Stimulated activated naive CD8-positive, alpha-beta T cell treated with anti-CD3 and anti-CD28 coated beads, Interleukin-15, Interleukin-2, amounts not matched to agents 100 ng/mL and 50 ng/mL, for 24 hours (primary cell): Measurements from ENCODE around the gene CLCA4.
"Not testable (repeated sequence)": the region's sequence is repeated elsewhere in the genome, so short reads cannot be mapped to it uniquely, and the experiment has no call there.

Experiments used
- H3K27ac Mint-ChIP-seq: one replicate; pipeline ENCODE4 v1.8.0; 2021; ENCODE audit warnings: mild to moderate bottlenecking, mixed read lengths
- H3K27me3 Mint-ChIP-seq: one replicate; pipeline ENCODE4 v1.8.0; 2021; ENCODE audit warnings: mixed read lengths
- H3K36me3 Mint-ChIP-seq: one replicate; pipeline ENCODE4 v1.8.0; 2021; ENCODE audit warnings: low read depth, mixed read lengths
- H3K4me1 Mint-ChIP-seq: one replicate; pipeline ENCODE4 v1.8.0; 2021; ENCODE audit warnings: low read depth, mixed read lengths
- H3K4me3 Mint-ChIP-seq: one replicate; pipeline ENCODE4 v1.8.0; 2021; ENCODE audit warnings: mild to moderate bottlenecking, mixed read lengths
- H3K9me3 Mint-ChIP-seq: one replicate; pipeline ENCODE4 v1.8.0; 2021; ENCODE audit warnings: mixed read lengths

CLCA4 gene

DNA sequence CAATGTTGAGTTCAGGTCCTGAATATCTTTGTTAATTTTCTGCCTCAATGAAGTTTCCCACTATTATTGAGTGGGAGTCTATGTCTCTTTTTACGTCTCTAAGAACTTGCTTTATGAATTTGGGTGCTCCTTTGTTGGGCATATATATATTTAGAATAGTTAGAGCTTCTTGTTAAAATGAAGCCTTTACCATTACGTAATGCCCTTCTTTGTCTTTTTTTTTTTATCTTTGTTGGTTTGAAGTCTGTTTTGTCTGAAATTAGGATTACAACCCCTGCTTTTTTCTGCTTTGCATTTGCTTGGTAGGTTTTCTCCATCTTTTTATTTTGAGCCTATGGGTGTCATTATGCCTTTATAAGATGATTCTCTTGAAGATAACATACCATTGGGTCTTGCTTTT is 10.9 kb downstream of the CLCA4 start:
- no peaks in the 10 kb centered on the region for H3K36me3 Mint-ChIP-seq
- no peak overlapping the region for H3K4me3 Mint-ChIP-seq
- H3K27ac Mint-ChIP-seq, result no peak overlapping the region
- H3K4me1 Mint-ChIP-seq, result no peaks in the 10 kb centered on the region
- peaks cover 19% of the 10 kb centered on the region for H3K9me3 Mint-ChIP-seq
- peaks cover 17% of the 10 kb centered on the region for H3K27me3 Mint-ChIP-seq

DNA sequence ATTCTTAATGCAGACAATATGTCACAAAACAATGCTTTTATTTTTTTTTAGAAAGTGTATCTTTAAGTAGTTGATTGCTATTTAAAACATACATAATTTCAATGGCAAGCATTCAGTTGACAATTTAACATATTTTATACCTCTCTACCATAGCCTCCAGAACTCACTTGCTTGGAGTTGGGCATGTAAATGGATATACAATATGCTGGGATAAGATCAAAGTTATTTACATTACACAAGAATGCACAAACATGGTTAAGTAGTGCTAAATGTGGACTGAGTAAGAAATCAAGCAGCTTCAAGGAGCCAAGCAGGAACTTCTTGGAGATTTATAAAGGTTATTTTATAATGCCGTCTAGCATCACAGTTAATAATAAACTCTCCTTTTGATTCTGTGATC is 17.0 kb downstream of the CLCA4 start:
- Mint-ChIP-seq H3K27ac (no peak overlapping the region), H3K9me3 (peaks cover 2% of the 10 kb centered on the region), H3K4me1 (no peaks in the 10 kb centered on the region), H3K27me3 (peaks cover 21% of the 10 kb centered on the region), H3K36me3 (no peaks in the 10 kb centered on the region), H3K4me3 (no peak overlapping the region)

DNA sequence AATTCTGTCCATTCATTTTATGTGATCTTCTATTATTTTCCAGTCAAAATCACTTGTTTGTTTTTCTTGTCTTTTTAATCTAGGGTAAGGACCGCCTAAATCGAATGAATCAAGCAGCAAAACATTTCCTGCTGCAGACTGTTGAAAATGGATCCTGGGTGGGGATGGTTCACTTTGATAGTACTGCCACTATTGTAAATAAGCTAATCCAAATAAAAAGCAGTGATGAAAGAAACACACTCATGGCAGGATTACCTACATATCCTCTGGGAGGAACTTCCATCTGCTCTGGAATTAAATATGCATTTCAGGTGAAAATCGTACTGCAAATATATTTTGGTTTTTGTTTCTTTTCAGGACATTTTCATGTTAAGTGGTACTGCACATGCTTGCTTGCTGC is 20.5 kb downstream of the CLCA4 start:
- H3K4me3 Mint-ChIP-seq, result no peak overlapping the region
- peaks cover 20% of the 10 kb centered on the region for H3K27me3 Mint-ChIP-seq
- H3K9me3 Mint-ChIP-seq, result no peaks in the 10 kb centered on the region
- H3K27ac Mint-ChIP-seq, result no peak overlapping the region
- no peaks in the 10 kb centered on the region for H3K36me3 Mint-ChIP-seq
- no peaks in the 10 kb centered on the region for H3K4me1 Mint-ChIP-seq

DNA sequence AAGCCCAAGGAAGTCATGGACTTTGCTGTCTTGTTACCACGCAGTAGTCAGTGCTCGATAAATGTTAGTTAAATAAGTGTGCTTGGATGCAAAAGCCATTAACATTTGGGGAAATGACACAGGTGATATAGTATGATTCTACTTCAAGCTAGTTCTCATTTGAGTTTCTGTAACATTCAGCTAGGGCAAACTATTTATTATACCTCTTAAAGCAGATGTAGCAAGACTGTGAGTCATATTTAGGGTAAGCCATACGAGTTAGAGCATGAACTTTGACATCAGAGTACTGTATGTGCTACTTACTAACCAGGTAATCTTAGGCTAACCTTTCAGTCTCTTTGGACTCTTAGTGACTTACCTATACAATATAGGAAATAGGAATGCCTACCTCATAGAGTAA is 21.0 kb downstream of the CLCA4 start:
- Mint-ChIP-seq H3K27me3 (peaks cover 21% of the 10 kb centered on the region), H3K4me3 (no peak overlapping the region), H3K36me3 (no peaks in the 10 kb centered on the region), H3K9me3 (no peaks in the 10 kb centered on the region), H3K27ac (no peak overlapping the region), H3K4me1 (no peaks in the 10 kb centered on the region)

GRCh38 chr1:86573763-86574484 is 27.0 kb downstream of the CLCA4 start:
- Mint-ChIP-seq H3K27ac (no peak overlapping the region), H3K4me3 (no peak overlapping the region), H3K9me3 (no peaks in the 10 kb centered on the region), H3K4me1 (no peaks in the 10 kb centered on the region), H3K27me3 (peaks cover 28% of the 10 kb centered on the region), H3K36me3 (no peaks in the 10 kb centered on the region)

DNA sequence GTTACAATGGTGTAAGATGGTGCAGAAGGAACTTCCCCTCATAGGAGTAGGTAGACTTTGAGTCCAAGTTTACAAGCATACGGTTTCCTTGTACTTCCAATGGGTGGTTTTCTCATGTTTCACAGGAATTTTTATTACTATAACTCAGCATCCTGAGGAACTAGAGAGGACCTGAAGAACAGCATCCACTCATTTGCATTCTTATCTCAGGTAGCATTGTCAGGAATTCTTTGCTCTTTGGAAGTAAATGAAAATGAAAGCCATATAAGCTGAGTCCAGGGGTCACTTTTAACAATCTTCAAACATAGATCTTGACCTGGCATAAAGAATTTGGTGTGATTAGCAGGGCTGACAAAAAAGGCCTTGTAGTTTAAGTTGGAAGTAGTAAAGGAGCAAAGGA is 34.4 kb downstream of the CLCA4 start:
- Mint-ChIP-seq H3K4me1 (no peaks in the 10 kb centered on the region), H3K27me3 (peaks cover 5% of the 10 kb centered on the region), H3K27ac (no peak overlapping the region), H3K9me3 (no peaks in the 10 kb centered on the region), H3K4me3 (no peak overlapping the region), H3K36me3 (no peaks in the 10 kb centered on the region)

GRCh38 chr1:86582161-86582560 is 35.3 kb downstream of the CLCA4 start:
- H3K4me3 Mint-ChIP-seq, result no peak overlapping the region
- H3K27ac Mint-ChIP-seq, result no peak overlapping the region
- H3K9me3 Mint-ChIP-seq, result no peaks in the 10 kb centered on the region
- no peaks in the 10 kb centered on the region for H3K36me3 Mint-ChIP-seq
- H3K4me1 Mint-ChIP-seq, result no peaks in the 10 kb centered on the region
- H3K27me3 Mint-ChIP-seq, result no peaks in the 10 kb centered on the region

DNA sequence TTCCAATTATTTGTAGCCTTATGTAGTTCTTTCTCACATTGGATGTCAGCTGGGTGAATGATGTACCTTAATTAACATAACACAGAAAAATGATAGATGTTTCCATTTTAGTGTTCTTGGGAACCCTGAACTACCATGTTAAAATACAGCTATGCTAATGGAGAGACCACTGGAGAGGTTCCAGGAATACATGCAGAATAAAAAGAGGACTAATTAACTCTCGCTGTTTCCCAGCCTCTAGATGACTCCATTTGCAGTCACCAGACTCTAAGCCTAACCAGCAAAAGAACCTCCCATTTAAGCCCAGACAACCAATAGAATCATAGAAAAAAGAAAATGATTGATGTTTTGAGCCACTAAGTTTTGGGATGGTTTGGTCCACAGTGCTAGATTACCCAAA is 36.2 kb downstream of the CLCA4 start:
- Mint-ChIP-seq H3K27me3 (peaks cover 5% of the 10 kb centered on the region), H3K9me3 (no peaks in the 10 kb centered on the region), H3K4me3 (no peak overlapping the region), H3K36me3 (no peaks in the 10 kb centered on the region), H3K4me1 (no peaks in the 10 kb centered on the region), H3K27ac (no peak overlapping the region)

DNA sequence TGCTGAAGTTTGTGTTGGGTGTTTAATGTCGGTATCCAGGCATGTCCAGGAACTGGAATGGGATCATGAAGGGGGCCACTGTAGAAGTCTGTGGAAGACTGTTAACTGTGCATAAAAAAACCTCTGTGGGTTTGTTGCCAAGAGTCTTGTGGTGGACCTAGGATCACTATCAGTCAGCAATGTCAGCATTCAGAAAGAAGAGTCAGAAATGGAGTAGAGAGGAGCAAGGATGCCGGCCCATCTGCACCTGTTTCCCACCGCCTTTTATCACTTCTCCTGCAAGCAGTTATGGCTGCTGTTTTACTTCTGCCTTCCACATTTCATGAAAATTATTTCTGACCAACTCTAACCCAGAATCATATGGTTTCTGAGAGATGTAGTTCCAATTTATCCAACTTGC is 36.7 kb downstream of the CLCA4 start:
- H3K36me3 Mint-ChIP-seq, result no peaks in the 10 kb centered on the region
- no peak overlapping the region for H3K4me3 Mint-ChIP-seq
- no peak overlapping the region for H3K27ac Mint-ChIP-seq
- H3K9me3 Mint-ChIP-seq, result no peaks in the 10 kb centered on the region
- peaks cover 9% of the 10 kb centered on the region for H3K27me3 Mint-ChIP-seq
- H3K4me1 Mint-ChIP-seq, result no peaks in the 10 kb centered on the region

DNA sequence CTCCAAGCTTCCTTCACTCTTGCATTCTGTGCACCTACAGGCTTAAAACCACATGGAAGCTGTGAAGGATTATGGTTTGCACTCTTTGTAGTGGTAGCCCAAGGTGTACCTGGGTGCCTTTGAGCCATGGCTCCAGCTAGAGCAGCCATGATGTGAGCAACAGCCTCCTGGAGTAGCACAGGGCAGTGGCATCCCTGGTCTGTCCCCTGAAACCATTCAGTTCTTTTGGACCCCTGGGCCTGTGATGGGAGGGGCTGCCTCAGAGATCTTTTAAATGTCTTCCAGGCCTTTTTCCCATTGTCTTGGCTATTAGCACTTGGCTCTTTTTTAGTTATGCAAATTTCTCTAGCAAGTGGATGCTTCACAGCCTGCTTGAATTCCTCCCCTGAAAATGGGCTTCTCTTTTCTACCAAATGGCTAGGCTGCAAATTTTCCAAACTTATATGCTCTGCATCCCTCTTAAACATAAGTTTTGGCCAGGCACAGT is 47.4 kb downstream of the CLCA4 start:
- Mint-ChIP-seq H3K27me3 (peaks cover 12% of the 10 kb centered on the region), H3K9me3 (peaks cover 15% of the 10 kb centered on the region), H3K4me3 (no peak overlapping the region), H3K27ac (no peak overlapping the region), H3K36me3 (peaks cover 6% of the 10 kb centered on the region), H3K4me1 (no peaks in the 10 kb centered on the region)

GRCh38 chr1:86596224-86596623 is 49.3 kb downstream of the CLCA4 start:
- Mint-ChIP-seq H3K9me3 (peaks cover 21% of the 10 kb centered on the region), H3K27me3 (peaks cover 12% of the 10 kb centered on the region), H3K36me3 (peaks cover 6% of the 10 kb centered on the region), H3K27ac (no peak overlapping the region), H3K4me3 (no peak overlapping the region), H3K4me1 (no peaks in the 10 kb centered on the region)

GRCh38 chr1:86596741-86597290 is 49.9 kb downstream of the CLCA4 start:
- Mint-ChIP-seq H3K27ac (no peak overlapping the region), H3K4me3 (no peak overlapping the region), H3K4me1 (no peaks in the 10 kb centered on the region), H3K27me3 (peaks cover 12% of the 10 kb centered on the region), H3K9me3 (peaks cover 24% of the 10 kb centered on the region), H3K36me3 (peaks cover 6% of the 10 kb centered on the region)

DNA sequence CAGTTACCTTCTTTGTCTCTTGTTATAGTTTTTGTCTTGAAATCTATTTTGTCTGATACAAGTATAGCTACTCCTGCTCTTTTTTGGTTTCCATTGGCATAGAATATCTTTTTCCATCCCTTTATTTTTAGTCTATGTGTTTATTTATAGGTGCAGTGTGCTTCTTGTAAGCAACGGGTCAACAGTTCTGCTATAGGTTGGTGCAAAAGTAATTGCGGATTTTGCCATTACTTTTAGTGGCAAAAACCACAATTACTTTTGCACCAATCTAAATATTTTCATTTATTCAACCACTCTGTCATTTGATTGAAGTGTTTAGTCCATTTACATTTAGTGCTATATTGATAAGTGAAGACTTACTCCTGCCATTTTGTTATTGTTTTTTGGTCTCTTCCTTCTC is 59.2 kb downstream of the CLCA4 start:
- H3K9me3 Mint-ChIP-seq, result peaks cover 23% of the 10 kb centered on the region
- H3K36me3 Mint-ChIP-seq, H3K27ac Mint-ChIP-seq, H3K4me3 Mint-ChIP-seq, H3K4me1 Mint-ChIP-seq: not testable (repeated sequence)
- peaks cover 17% of the 10 kb centered on the region for H3K27me3 Mint-ChIP-seq

DNA sequence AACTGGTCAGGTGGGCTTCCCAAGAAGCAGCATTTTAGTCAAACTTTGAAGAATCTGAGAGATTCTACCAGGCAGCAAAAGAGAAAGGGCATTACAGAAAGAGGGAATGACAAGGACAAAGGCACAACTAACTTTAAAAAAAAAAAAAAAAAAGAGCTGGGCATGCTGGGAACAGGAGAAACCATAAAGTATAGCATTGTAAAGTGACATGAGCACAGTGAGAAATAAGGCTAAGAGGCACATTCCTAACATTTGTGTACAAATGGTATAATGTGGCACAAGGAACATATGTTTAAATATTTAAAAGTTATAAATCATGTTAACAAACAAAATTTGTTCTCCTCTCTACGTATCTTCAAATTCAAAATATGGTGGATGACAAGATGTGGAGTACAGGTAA is 69.6 kb downstream of the CLCA4 start:
- peaks cover 4% of the 10 kb centered on the region for H3K27me3 Mint-ChIP-seq
- peaks cover 4% of the 10 kb centered on the region for H3K36me3 Mint-ChIP-seq
- H3K27ac Mint-ChIP-seq, result no peak overlapping the region
- peaks cover 19% of the 10 kb centered on the region for H3K9me3 Mint-ChIP-seq
- H3K4me3 Mint-ChIP-seq, result no peak overlapping the region
- peaks cover 18% of the 10 kb centered on the region for H3K4me1 Mint-ChIP-seq

- H3K36me3 Mint-ChIP-seq, result peaks cover 4% of the 10 kb centered on the region
- H3K9me3 Mint-ChIP-seq, result peaks cover 22% of the 10 kb centered on the region
- no peak overlapping the region for H3K27ac Mint-ChIP-seq
- no peak overlapping the region for H3K4me3 Mint-ChIP-seq
- peaks cover 18% of the 10 kb centered on the region for H3K4me1 Mint-ChIP-seq
- peaks cover 7% of the 10 kb centered on the region for H3K27me3 Mint-ChIP-seq
Measured at GRCh38 chr1:86616871-86617270, 70.0 kb downstream of the CLCA4 start.

- no peak overlapping the region for H3K27ac Mint-ChIP-seq
- H3K9me3 Mint-ChIP-seq, result peaks cover 16% of the 10 kb centered on the region
- no peak overlapping the region for H3K4me3 Mint-ChIP-seq
- peaks cover 18% of the 10 kb centered on the region for H3K4me1 Mint-ChIP-seq
- H3K36me3 Mint-ChIP-seq, result peaks cover 4% of the 10 kb centered on the region
- peaks cover 10% of the 10 kb centered on the region for H3K27me3 Mint-ChIP-seq
Measured at GRCh38 chr1:86618358-86618757, 71.5 kb downstream of the CLCA4 start.
